Esophagus squamous epithelium (tissue), 5 donors: ENCODE data around the gene BOK. TPM values are rescaled to one million over a fixed set of nuclear protein-coding genes. Genes with fewer than 3 reads are reported as not detected.

ENCODE experiments used
- DNase-seq: peaks from one replicate; lab custom pipeline; 2025; lab: John Stamatoyannopoulos, UW
- H3K27ac ChIP-seq, 4 donors: fragments of 200-600 bp; sonication (generic); one replicate each; pipeline ENCODE4 v1.5.1; 2016 to 2019; ENCODE audit warnings: mild to moderate bottlenecking in 1 of 4
- H3K27me3 ChIP-seq, 4 donors: fragments of 200-600 bp; sonication (generic); 1 replicate in 3 of 4; 2 replicates in 1 of 4; pipeline versions ENCODE4 v1.5.1 to v1.6.0; 2017 to 2021; ENCODE audit warnings: antibody characterized with exemption in 1 of 4
- H3K36me3 ChIP-seq, 3 donors: fragments of 200-600 bp; sonication (generic); one replicate each; pipeline ENCODE4 v1.5.1; 2016 to 2019
- H3K4me1 ChIP-seq, 3 donors: fragments of 200-600 bp; sonication (generic); one replicate each; pipeline ENCODE4 v1.5.1; 2017 to 2019
- H3K4me3 ChIP-seq, 4 donors: fragments of 200-600 bp; sonication (generic); 1 replicate in 3 of 4; 2 replicates in 1 of 4; pipeline ENCODE4 v1.5.1; 2016 to 2019; ENCODE audit warnings: mild to moderate bottlenecking in 2 of 4, moderate library complexity in 1 of 4
- H3K9me3 ChIP-seq, 3 donors: fragments of 200-600 bp; sonication (generic); one replicate each; pipeline ENCODE4 v1.5.1; 2016 to 2019
- POLR2A ChIP-seq, 4 donors: fragments of 450-650 bp; IDR thresholded peaks; one replicate each; pipeline ENCODE4 v1.6.1; 2017; ENCODE audit warnings: antibody characterized with exemption in 4 of 4, mild to moderate bottlenecking in 4 of 4, moderate library complexity in 3 of 4
- WGBS, 2 donors: methylation state at CpG; one replicate each; pipeline ENCODE4 v1.1.5; 2018; 5-methylcytosine and 5-hydroxymethylcytosine counted together
- intact Hi-C: fragments of 100-400 bp; cut with DNase I; formaldehyde crosslinking; loops from one replicate; pipeline ENCODE4 v1.15.0; 2022
- total RNA-seq, 4 donors: library from RNA; depleted of rRNA; stranded (reverse); fragments of >200 nt; gene quantifications; one replicate each; pipeline ENCODE4 v1.1.0, GENCODE V29; 2016
- TF ChIP-seq, protein P1 (sequence below), 6 experiments: fragments of 450-650 bp in 4 of 6; fragments of 200-600 bp in 2 of 6; sonication (generic) in 2 of 6; IDR thresholded peaks; one replicate each; pipeline ENCODE4 v1.5.1; 2016 to 2019; ENCODE audit warnings: antibody characterized with exemption in 6 of 6, mild to moderate bottlenecking in 4 of 6, moderate library complexity in 4 of 6
- donor health status: DM: yes; HTN: yes; CAD: no.

Gene BOK
- total RNA-seq, 4 donors from 2014 or later = 35.5 to 57.1 (median 51.2) TPM

DNA sequence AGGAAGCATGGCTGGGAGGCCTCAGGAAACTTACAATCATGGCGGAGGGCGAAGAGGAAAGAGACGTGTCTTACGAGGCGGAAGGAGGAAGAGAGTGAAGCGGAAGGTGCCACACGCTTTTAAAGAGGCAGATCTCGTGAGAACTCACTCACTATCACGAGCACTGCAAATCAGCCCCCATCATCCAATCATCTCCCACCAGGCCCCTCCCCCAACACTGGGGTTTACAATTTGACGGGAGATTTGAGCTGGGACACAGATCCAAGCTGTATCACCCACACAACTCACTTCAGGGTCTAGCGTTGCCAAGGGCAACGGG lies 5.1 kb upstream of the BOK start:
- Histone ChIP-seq H3K9me3 (peaks cover 0 to 4% (median 0%) of the 10 kb centered on the region in 3 donors), H3K36me3 (no peaks in the 10 kb centered on the region), H3K4me1 (peaks cover 0 to 49% (median 4%) of the 10 kb centered on the region in 3 donors), H3K27me3 (peaks cover 0 to 25% (median 0%) of the 10 kb centered on the region in 4 donors), H3K4me3 (no peak overlapping the region), H3K27ac (no peak overlapping the region)
- intact Hi-C loops = no loop called here
- no peak for DNase-seq
- 81 to 85% methylated on average over 10 of the region's 12 CpGs for WGBS, 2 donors
- TF ChIP-seq, protein P1, sequence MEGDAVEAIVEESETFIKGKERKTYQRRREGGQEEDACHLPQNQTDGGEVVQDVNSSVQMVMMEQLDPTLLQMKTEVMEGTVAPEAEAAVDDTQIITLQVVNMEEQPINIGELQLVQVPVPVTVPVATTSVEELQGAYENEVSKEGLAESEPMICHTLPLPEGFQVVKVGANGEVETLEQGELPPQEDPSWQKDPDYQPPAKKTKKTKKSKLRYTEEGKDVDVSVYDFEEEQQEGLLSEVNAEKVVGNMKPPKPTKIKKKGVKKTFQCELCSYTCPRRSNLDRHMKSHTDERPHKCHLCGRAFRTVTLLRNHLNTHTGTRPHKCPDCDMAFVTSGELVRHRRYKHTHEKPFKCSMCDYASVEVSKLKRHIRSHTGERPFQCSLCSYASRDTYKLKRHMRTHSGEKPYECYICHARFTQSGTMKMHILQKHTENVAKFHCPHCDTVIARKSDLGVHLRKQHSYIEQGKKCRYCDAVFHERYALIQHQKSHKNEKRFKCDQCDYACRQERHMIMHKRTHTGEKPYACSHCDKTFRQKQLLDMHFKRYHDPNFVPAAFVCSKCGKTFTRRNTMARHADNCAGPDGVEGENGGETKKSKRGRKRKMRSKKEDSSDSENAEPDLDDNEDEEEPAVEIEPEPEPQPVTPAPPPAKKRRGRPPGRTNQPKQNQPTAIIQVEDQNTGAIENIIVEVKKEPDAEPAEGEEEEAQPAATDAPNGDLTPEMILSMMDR (IDR thresholded peaks at IDR 0.05) = no peak
- no peak for TF ChIP-seq POLR2A (IDR thresholded peaks at IDR 0.05)

DNA sequence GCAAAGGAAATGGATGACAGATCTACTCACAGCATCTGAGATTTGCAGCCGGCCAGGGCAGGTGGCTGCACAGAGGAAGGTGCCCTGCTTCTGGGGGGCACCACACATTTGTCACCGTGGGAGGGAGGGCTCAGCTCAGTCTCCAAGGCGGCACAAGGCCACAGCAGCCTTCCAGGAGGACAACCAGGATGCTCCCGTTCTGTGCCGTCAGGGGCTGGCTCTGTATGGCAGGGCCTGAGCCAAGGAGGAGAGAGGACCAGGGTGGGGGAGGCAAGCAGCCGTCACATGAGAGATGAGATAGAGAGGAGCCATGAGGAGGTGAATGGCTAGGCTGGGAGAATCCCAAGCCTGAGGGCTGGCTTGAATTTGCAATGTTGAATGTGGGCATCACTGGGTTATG lies 4.6 kb upstream of the BOK start:
- H3K27me3 ChIP-seq = peaks cover 0 to 25% (median 0%) of the 10 kb centered on the region in 4 donors
- no peak overlapping the region for H3K27ac ChIP-seq
- intact Hi-C loops = no loop called here
- 55 to 57% methylated on average over 3 to 5 of the region's 6 CpGs for WGBS, 2 donors
- DNase-seq = no peak
- no peak overlapping the region for H3K4me3 ChIP-seq
- peaks cover 0 to 4% (median 0%) of the 10 kb centered on the region in 3 donors for H3K9me3 ChIP-seq
- no peak for TF ChIP-seq POLR2A (IDR thresholded peaks at IDR 0.05)
- peaks cover 0 to 47% (median 4%) of the 10 kb centered on the region in 3 donors for H3K4me1 ChIP-seq
- H3K36me3 ChIP-seq = no peaks in the 10 kb centered on the region

DNA sequence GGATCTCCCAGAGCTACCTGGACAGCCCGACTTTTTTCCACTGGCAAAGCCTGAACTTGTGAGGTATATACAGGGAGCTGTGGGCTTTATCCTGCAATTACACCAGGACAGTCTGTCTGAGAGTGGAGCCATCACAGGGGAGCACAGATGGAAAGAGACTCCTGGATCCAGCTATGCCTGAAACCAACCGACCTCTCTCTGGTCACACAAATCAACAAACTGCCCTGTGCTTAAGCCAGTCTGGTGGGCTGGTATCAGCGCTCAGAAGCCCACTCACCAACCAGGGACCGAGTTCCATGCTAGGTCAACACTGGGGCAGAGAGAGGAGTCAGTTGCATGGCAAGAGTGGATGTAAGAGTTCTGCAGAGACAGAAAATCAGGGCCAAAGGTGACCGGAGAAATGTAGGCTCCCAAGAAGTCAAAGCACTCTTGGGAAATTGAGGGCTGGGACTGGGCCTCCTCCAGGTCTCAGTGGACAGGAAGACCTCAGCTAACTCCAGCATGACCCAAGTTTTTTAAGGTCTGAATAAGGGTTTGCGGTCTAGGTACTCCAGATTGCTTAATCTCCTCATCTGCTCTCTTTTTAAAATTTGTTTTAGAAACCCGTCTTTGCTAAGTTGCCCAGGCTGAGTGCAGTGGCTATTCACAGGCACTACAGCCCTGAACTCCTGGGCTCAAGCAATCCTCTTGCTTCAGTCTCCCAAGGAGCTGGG lies 3.8 kb upstream of the BOK start:
- TF ChIP-seq, protein P1 (IDR thresholded peaks at IDR 0.05) = no peak
- TF ChIP-seq POLR2A (IDR thresholded peaks at IDR 0.05) = no peak
- Histone ChIP-seq H3K9me3 (peaks cover 0 to 4% (median 0%) of the 10 kb centered on the region in 3 donors), H3K36me3 (no peaks in the 10 kb centered on the region), H3K4me3 (no peak overlapping the region), H3K27ac (no peak overlapping the region), H3K4me1 (peaks cover 4 to 51% (median 4%) of the 10 kb centered on the region in 3 donors), H3K27me3 (peaks cover 0 to 33% (median 0%) of the 10 kb centered on the region in 4 donors)
- intact Hi-C loops = no loop called here
- DNase-seq = no peak
- 80 to 87% methylated on average over 5 to 7 of the region's 7 CpGs for WGBS, 2 donors

DNA sequence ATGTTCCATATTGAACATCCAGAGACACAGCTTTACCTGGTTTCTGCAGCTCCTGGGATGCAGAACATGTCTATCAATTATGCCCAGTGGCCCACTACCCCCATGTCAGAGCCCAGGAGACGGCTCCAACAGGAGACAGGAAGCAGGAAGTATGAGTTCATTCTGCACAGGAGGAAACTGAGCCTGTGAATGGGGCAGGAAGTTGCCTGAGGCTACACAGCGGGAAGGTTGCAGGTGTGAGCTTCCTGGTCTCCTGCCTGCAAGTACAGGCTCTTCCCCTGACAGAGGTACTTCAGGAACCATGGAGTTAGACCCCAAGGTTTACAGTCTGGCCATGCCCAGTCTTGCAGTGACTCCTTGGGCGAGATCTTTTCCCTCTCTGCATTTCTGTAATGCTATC lies 2.8 kb upstream of the BOK start:
- TF ChIP-seq, protein P1 (IDR thresholded peaks at IDR 0.05) = no peak
- no peak for TF ChIP-seq POLR2A (IDR thresholded peaks at IDR 0.05)
- peaks cover 0 to 4% (median 0%) of the 10 kb centered on the region in 3 donors for H3K9me3 ChIP-seq
- H3K27ac ChIP-seq = peak overlapping the region in 2 of 4 donors; percentile 13 to 38
- intact Hi-C loops = no loop called here
- no peaks in the 10 kb centered on the region for H3K36me3 ChIP-seq
- WGBS, 2 donors = 0 to 38% methylated on average over 1 to 3 of the region's 3 CpGs
- no peak for DNase-seq
- no peak overlapping the region for H3K4me3 ChIP-seq
- H3K4me1 ChIP-seq = peaks cover 13 to 54% (median 13%) of the 10 kb centered on the region in 3 donors
- peaks cover 0 to 39% (median 0%) of the 10 kb centered on the region in 4 donors for H3K27me3 ChIP-seq

DNA sequence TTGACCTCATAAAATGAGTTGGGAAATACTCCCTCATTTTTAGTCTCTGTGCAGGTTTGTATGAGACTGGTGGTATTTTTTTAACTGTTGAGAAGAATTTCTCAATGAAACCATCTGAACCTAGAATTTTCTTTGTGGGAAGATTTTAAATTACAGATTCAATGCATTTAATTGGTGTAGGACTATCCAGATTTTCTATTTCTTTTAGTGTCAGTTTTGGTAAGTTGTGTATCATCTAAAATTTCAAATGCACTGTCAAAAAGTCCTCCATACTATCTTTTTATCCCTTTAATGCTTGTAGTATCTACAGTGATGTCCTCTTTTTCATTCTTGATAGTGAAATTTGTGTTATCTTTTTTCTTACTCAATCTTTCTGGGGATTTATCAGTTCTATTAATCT lies 1.8 kb upstream of the BOK start:
- H3K27me3 ChIP-seq = peaks cover 0 to 35% (median 0%) of the 10 kb centered on the region in 4 donors
- TF ChIP-seq, protein P1 (IDR thresholded peaks at IDR 0.05) = no peak
- TF ChIP-seq POLR2A (IDR thresholded peaks at IDR 0.05) = no peak
- DNase-seq = no peak
- intact Hi-C loops = no loop called here
- no peaks in the 10 kb centered on the region for H3K36me3 ChIP-seq
- peaks cover 0 to 4% (median 0%) of the 10 kb centered on the region in 3 donors for H3K9me3 ChIP-seq
- H3K4me1 ChIP-seq = peaks cover 19 to 55% (median 21%) of the 10 kb centered on the region in 3 donors
- no peak overlapping the region for H3K4me3 ChIP-seq
- H3K27ac ChIP-seq = no peak overlapping the region
